ENCODE results near the gene PDIA3. TPM values are rescaled to one million over a fixed set of nuclear protein-coding genes. Genes with fewer than 3 reads are reported as not detected.
"Not testable (repeated sequence)": the region's sequence is repeated elsewhere in the genome, so short reads cannot be mapped to it uniquely, and the experiment has no call there.

PDIA3 gene
- total RNA-seq, 1 experiment from 2014 or later: 421 TPM

DNA sequence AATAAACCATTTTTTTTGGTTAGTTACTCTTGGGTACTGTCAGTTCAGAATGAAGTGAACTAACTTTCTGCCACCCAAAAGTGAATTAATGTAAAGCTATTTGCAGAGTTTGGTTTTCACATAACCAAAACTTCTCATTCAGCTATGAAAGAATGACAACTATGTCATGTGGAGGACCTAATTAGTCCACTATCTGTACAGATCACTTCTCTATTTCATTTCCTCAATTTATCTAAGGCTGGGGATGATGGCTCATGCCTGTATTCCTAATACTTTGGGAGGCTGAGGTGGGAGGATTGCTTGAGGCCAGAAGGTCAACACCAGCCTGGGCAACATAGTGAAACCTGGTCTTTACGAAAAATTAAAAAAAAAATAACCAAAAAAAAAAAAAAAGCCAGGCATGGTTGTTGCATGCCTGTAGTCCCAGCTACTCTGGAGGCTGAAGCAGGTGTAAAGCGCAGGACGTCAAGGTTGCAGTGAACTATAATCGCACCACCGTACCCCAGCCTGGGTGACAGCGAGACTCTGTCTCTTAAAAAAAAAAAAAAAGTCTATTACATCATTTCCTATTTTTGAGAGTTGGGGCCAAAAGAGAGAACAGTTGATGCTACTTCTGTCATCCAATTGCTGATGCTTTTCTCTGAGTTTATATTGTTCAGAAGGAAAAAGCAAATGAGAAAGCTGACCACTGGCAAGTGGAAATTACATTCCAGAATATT, 62.9 kb downstream of the PDIA3 start:
- no peak for TF ChIP-seq EZH2 (IDR thresholded peaks at IDR 0.05; ENCODE audit: borderline replicate concordance, low read depth, low read length, poor library complexity, severe bottlenecking)
- TF ChIP-seq, protein P1, sequence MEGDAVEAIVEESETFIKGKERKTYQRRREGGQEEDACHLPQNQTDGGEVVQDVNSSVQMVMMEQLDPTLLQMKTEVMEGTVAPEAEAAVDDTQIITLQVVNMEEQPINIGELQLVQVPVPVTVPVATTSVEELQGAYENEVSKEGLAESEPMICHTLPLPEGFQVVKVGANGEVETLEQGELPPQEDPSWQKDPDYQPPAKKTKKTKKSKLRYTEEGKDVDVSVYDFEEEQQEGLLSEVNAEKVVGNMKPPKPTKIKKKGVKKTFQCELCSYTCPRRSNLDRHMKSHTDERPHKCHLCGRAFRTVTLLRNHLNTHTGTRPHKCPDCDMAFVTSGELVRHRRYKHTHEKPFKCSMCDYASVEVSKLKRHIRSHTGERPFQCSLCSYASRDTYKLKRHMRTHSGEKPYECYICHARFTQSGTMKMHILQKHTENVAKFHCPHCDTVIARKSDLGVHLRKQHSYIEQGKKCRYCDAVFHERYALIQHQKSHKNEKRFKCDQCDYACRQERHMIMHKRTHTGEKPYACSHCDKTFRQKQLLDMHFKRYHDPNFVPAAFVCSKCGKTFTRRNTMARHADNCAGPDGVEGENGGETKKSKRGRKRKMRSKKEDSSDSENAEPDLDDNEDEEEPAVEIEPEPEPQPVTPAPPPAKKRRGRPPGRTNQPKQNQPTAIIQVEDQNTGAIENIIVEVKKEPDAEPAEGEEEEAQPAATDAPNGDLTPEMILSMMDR (conservative IDR thresholded peaks at IDR 0.05; ENCODE audit: low read depth, low read length): no peak
- Histone ChIP-seq H3K9me3 (ENCODE audit: low read depth, low read length, poor library complexity, severe bottlenecking) (no peaks in the 10 kb centered on the region), H3K4me1 (ENCODE audit: insufficient read depth, low read length, poor library complexity, severe bottlenecking) (no peaks in the 10 kb centered on the region), H3K36me3 (ENCODE audit: insufficient read depth, low read length, poor library complexity, severe bottlenecking) (peaks cover 91% of the 10 kb centered on the region), H3K4me3 (ENCODE audit: low read depth, low read length, poor library complexity, severe bottlenecking) (no peak overlapping the region), H3K27me3 (replicated peaks; ENCODE audit: insufficient read depth, low read depth, low read length, poor library complexity) (no peaks in the 10 kb centered on the region), H3K27ac (ENCODE audit: low read depth, low read length, poor library complexity, severe bottlenecking) (peak overlapping the region; percentile 10)
- BruUV-seq (replicated peaks): no TSS peak
- CTCF ChIA-PET: no interaction called here
- POLR2A ChIA-PET (ENCODE audit: low non-redundant PET): interaction anchor here (0.6 kb wide), 1 partner anchor 56 kb away, joined by 3 read pairs; no protein-coding TSS in a partner anchor
- DNase-seq (ENCODE audit: low spot score): no peak
- intact Hi-C loops (cut with micrococcal nuclease; ENCODE audit: unreplicated experiment): no loop called here

DNA sequence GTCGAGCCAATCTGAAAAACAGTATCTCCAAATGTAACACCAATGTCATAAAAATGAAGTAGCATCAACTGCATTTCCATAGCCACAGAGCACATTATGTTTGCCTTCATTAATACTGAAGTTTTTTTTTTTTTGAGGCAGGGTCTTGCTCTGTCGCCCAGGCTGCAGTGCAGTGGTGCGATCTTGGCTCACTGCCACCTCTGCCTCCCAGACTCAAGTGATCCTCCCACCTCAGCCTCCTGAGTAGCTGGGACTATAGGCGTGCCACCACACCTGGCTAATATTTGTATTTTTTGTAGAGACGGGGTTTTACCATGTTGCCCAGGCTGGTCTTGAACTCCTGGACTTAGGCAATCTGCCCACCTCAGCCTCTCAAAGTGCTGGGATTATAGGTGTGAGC, 68.8 kb downstream of the PDIA3 start:
- H3K27me3 ChIP-seq (replicated peaks; ENCODE audit: insufficient read depth, low read depth, low read length, poor library complexity); POLR2A ChIA-PET (ENCODE audit: low non-redundant PET); H3K4me3 ChIP-seq (ENCODE audit: low read depth, low read length, poor library complexity, severe bottlenecking); H3K27ac ChIP-seq (ENCODE audit: low read depth, low read length, poor library complexity, severe bottlenecking); intact Hi-C loops (cut with micrococcal nuclease; ENCODE audit: unreplicated experiment); H3K9me3 ChIP-seq (ENCODE audit: low read depth, low read length, poor library complexity, severe bottlenecking); BruUV-seq (replicated peaks); DNase-seq (ENCODE audit: low spot score); H3K4me1 ChIP-seq (ENCODE audit: insufficient read depth, low read length, poor library complexity, severe bottlenecking); CTCF ChIA-PET: not testable (repeated sequence)
- peaks cover 66% of the 10 kb centered on the region for H3K36me3 ChIP-seq (ENCODE audit: insufficient read depth, low read length, poor library complexity, severe bottlenecking)

DNA sequence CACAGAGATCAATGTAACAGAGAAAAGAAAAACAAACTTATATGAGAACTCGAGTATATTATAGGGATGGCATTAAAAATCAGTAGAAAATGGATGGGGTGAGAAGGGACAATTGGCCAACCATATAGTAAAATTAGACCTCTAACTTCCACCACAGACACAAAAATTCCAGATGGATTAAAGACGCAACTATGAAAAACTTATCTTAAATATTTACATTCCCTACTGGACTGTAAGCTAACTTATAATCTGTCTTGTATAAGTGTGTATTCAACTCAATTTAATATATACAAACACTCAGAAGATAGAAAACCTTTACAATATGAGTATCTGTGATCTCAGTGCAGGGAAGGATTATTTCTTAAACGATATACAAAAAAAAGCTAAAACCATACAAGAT, 75.3 kb downstream of the PDIA3 start:
- no peak overlapping the region for H3K27ac ChIP-seq (ENCODE audit: low read depth, low read length, poor library complexity, severe bottlenecking)
- no peaks in the 10 kb centered on the region for H3K9me3 ChIP-seq (ENCODE audit: low read depth, low read length, poor library complexity, severe bottlenecking)
- no peaks in the 10 kb centered on the region for H3K27me3 ChIP-seq (replicated peaks; ENCODE audit: insufficient read depth, low read depth, low read length, poor library complexity)
- BruUV-seq (replicated peaks): no TSS peak
- ChIA-PET POLR2A (ENCODE audit: low non-redundant PET) (no interaction called here), CTCF (no interaction called here)
- peaks cover 8% of the 10 kb centered on the region for H3K36me3 ChIP-seq (ENCODE audit: insufficient read depth, low read length, poor library complexity, severe bottlenecking)
- TF ChIP-seq EZH2 (IDR thresholded peaks at IDR 0.05; ENCODE audit: borderline replicate concordance, low read depth, low read length, poor library complexity, severe bottlenecking): no peak
- TF ChIP-seq, protein P1 (conservative IDR thresholded peaks at IDR 0.05; ENCODE audit: low read depth, low read length): no peak
- no peaks in the 10 kb centered on the region for H3K4me1 ChIP-seq (ENCODE audit: insufficient read depth, low read length, poor library complexity, severe bottlenecking)
- H3K4me3 ChIP-seq (ENCODE audit: low read depth, low read length, poor library complexity, severe bottlenecking): no peak overlapping the region
- intact Hi-C loops (cut with micrococcal nuclease; ENCODE audit: unreplicated experiment): no loop called here
- no peak for DNase-seq (ENCODE audit: low spot score)

Small RNA genes lying within 50 kb of the gene (microRNA-seq; reads per million reads assigned to microRNA genes)
- gene MIR1282: not detected

Other genes with a start within 250 kb of the PDIA3 start
- 65.8 and 83.8 TPM in 2 replicates for gene MAP1A, start 228.8 kb upstream of the PDIA3 start, total RNA-seq (2021)
- 33.5 and 40.4 TPM in 2 replicates for gene PPIP5K1, start 156.2 kb upstream of the PDIA3 start, total RNA-seq (2021)
- 1.1 and 1.6 TPM in 2 replicates for gene CKMT1B, start 152.4 kb upstream of the PDIA3 start, total RNA-seq (2021)
- gene STRC, start 127.6 kb upstream of the PDIA3 start, total RNA-seq (2021): 0.17 and 0.28 TPM in 2 replicates
- gene CATSPER2, start 97.6 kb upstream of the PDIA3 start, total RNA-seq (2021): 2.2 and 2.9 TPM in 2 replicates
- 0.41 TPM in 1 of 2 replicates, not detected in the other for gene CKMT1A, start 52.6 kb upstream of the PDIA3 start, total RNA-seq (2021)
- gene ELL3, start 30.5 kb downstream of the PDIA3 start, total RNA-seq (2021): 1.7 and 3.0 TPM in 2 replicates
- gene SERF2, start 45.9 kb downstream of the PDIA3 start, total RNA-seq (2021): 632 and 654 TPM in 2 replicates
- 0.33 TPM in 1 of 2 replicates, not detected in the other for gene SERINC4, start 53.8 kb downstream of the PDIA3 start, total RNA-seq (2021)
- 33.6 and 34.9 TPM in 2 replicates for gene HYPK, start 54.2 kb downstream of the PDIA3 start, total RNA-seq (2021)
- gene MFAP1, start 78.3 kb downstream of the PDIA3 start, total RNA-seq (2021): 43.2 and 45.4 TPM in 2 replicates
- 61.3 and 65.2 TPM in 2 replicates for gene WDR76, start 80.6 kb downstream of the PDIA3 start, total RNA-seq (2021)